CD4-positive, alpha-beta T cell (primary cell): Measurements from ENCODE around the gene MYRIP. TPM values are rescaled to one million over a fixed set of nuclear protein-coding genes. Genes with fewer than 3 reads are reported as not detected.

Source experiments
- ATAC-seq: fragments of 200-7000 bp; cut with Tn5 transposase; one replicate; pipeline ENCODE4 v1.10.0; 2022; ENCODE audit warnings: mild to moderate bottlenecking; ENCODE audit not compliant: poor library complexity
- CTCF ChIA-PET: fragments of 350-600 bp; sonication (Branson Sonifier 250); formaldehyde crosslinking; loops from one replicate; lab custom pipeline; 2021; ENCODE audit warnings: antibody characterized with exemption, inconsistent platforms; lab: Charles Lee
- POLR2A ChIA-PET: fragments of 350-600 bp; sonication (Branson Sonifier 250); formaldehyde crosslinking; loops from one replicate; lab custom pipeline; 2021; ENCODE audit warnings: antibody characterized with exemption, inconsistent platforms; lab: Charles Lee
- DNase-seq, 14 experiments: peaks; one replicate each; pipeline ENCODE4 v3.0.0-alpha.2; 2013 to 2020; ENCODE audit warnings: mixed read lengths in 2 of 14
- H3K27ac ChIP-seq, 2 donors: one replicate each; pipeline versions ENCODE4 v1.5.1 to v1.7.0; 2013; ENCODE audit warnings: low read length in 2 of 2, low read depth in 1 of 2, mild to moderate bottlenecking in 1 of 2
- H3K27me3 ChIP-seq, 2 experiments: 1 replicate in 1 of 2; 2 replicates in 1 of 2; pipeline versions ENCODE4 v1.6.1 to v1.7.0; 2013; ENCODE audit warnings: low read length in 2 of 2, control low read depth in 1 of 2, mild to moderate bottlenecking in 1 of 2, moderate library complexity in 1 of 2; ENCODE audit not compliant: insufficient read depth in 2 of 2, control insufficient read depth in 1 of 2
- H3K36me3 ChIP-seq: one replicate; pipeline ENCODE4 v1.6.1; 2013; ENCODE audit warnings: low read length, control low read depth; ENCODE audit not compliant: insufficient read depth
- H3K4me1 ChIP-seq: one replicate; pipeline ENCODE4 v1.6.1; 2013; ENCODE audit warnings: low read length, control low read depth; ENCODE audit not compliant: insufficient read depth
- H3K4me3 ChIP-seq: one replicate; pipeline ENCODE4 v1.5.1; 2013; ENCODE audit warnings: mild to moderate bottlenecking, low read length, moderate library complexity
- H3K9me3 ChIP-seq, 2 experiments: 1 replicate in 1 of 2; 2 replicates in 1 of 2; pipeline versions ENCODE4 v1.6.1 to v1.7.0; 2013; ENCODE audit warnings: low read length in 2 of 2, mild to moderate bottlenecking in 2 of 2, control low read depth in 1 of 2, moderate library complexity in 1 of 2; ENCODE audit not compliant: control insufficient read depth in 1 of 2, insufficient read depth in 1 of 2
- H3K27ac Mint-ChIP-seq: one replicate; pipeline ENCODE4 v1.8.0; 2020; ENCODE audit warnings: mixed read lengths
- H3K27me3 Mint-ChIP-seq: one replicate; pipeline ENCODE4 v1.8.0; 2021; ENCODE audit warnings: mixed read lengths
- H3K36me3 Mint-ChIP-seq: one replicate; pipeline ENCODE4 v1.8.0; 2021; ENCODE audit warnings: low read depth, mixed read lengths
- H3K4me1 Mint-ChIP-seq: one replicate; pipeline ENCODE4 v1.8.0; 2021; ENCODE audit warnings: low read depth, mixed read lengths
- H3K4me3 Mint-ChIP-seq: one replicate; pipeline ENCODE4 v1.8.0; 2020; ENCODE audit warnings: mild to moderate bottlenecking, mixed read lengths
- H3K9me3 Mint-ChIP-seq: one replicate; pipeline ENCODE4 v1.8.0; 2020; ENCODE audit warnings: mixed read lengths
- intact Hi-C, 2 experiments: fragments of 100-400 bp; cut with DNase I in 1 of 2; cut with micrococcal nuclease in 1 of 2; formaldehyde crosslinking; loops; one replicate each; pipeline versions ENCODE4 v1.15.1 to v1.9.0; 2023 to 2025; cut with DNase I, micrococcal nuclease
- total RNA-seq, 174 experiments: library from RNA in 2 of 174; stranded (reverse) in 2 of 174; gene quantifications; one replicate each; pipeline ENCODE4 v1.2.3 and lab custom pipeline; 2021 to 2026
- TF ChIP-seq, protein P1 (sequence below): fragments of 200-600 bp; IDR thresholded peaks from one replicate; pipeline ENCODE4 v1.8.0; 2022; ENCODE audit warnings: antibody characterized with exemption, mild to moderate bottlenecking

Gene MYRIP
- total RNA-seq, 2 experiments from 2014 or later, result not detected

DNA sequence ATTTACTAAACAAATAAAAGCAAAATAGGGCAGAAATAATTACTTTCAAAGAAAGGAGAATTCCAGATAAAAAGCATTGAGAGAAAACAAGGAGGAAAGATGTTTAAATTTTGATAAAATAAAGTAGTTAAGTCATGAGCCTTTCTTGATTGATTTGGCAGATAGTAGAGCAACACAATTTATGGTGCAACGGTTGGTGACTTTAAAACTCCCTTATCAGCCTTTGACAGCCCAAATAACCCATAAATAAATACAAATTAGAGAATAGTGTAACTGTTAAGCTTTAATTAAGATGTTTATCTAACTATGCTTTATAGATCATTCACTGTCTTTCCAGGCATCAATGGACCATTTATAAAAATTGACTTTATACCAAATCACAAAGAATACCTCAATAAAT, 446.1 kb downstream of the MYRIP start:
- no peaks in the 10 kb centered on the region for H3K27me3 ChIP-seq
- H3K9me3 ChIP-seq, result no peaks in the 10 kb centered on the region
- H3K4me3 Mint-ChIP-seq, result no peak overlapping the region
- H3K27me3 Mint-ChIP-seq, result no peaks in the 10 kb centered on the region
- DNase-seq (no peak), ATAC-seq (no peak)
- no peak overlapping the region for H3K27ac ChIP-seq
- H3K9me3 Mint-ChIP-seq, result no peaks in the 10 kb centered on the region
- H3K4me1 Mint-ChIP-seq, result no peaks in the 10 kb centered on the region
- ChIA-PET POLR2A (no interaction called here), CTCF (no interaction called here)
- TF ChIP-seq, protein P1, sequence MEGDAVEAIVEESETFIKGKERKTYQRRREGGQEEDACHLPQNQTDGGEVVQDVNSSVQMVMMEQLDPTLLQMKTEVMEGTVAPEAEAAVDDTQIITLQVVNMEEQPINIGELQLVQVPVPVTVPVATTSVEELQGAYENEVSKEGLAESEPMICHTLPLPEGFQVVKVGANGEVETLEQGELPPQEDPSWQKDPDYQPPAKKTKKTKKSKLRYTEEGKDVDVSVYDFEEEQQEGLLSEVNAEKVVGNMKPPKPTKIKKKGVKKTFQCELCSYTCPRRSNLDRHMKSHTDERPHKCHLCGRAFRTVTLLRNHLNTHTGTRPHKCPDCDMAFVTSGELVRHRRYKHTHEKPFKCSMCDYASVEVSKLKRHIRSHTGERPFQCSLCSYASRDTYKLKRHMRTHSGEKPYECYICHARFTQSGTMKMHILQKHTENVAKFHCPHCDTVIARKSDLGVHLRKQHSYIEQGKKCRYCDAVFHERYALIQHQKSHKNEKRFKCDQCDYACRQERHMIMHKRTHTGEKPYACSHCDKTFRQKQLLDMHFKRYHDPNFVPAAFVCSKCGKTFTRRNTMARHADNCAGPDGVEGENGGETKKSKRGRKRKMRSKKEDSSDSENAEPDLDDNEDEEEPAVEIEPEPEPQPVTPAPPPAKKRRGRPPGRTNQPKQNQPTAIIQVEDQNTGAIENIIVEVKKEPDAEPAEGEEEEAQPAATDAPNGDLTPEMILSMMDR, result no peak
- H3K36me3 Mint-ChIP-seq, result no peaks in the 10 kb centered on the region
- H3K4me3 ChIP-seq, result no peak overlapping the region
- intact Hi-C loops, result no loop called here
- no peaks in the 10 kb centered on the region for H3K36me3 ChIP-seq
- no peak overlapping the region for H3K27ac Mint-ChIP-seq
- no peaks in the 10 kb centered on the region for H3K4me1 ChIP-seq

DNA sequence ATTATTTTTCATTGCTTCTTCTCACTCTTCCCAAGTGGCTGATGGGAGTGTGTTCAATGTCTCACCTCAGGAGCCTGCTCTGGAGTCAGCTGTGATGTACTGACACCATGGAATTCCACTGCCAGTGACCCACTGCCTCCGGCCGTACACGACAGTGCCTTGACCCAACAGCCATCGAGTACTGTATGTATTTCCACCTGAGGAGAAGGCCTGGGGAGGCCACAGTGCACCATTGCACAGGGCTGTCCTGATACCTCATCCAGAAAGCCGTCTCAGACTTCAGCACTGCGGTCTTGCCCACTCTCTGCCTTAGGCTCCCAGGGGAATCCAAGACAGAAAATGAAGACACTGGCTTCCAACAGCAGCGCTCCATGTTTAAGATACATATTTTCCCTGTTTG, 448.7 kb downstream of the MYRIP start:
- Histone ChIP-seq H3K36me3 (no peaks in the 10 kb centered on the region), H3K4me3 (no peak overlapping the region), H3K27ac (no peak overlapping the region), H3K4me1 (no peaks in the 10 kb centered on the region), H3K9me3 (no peaks in the 10 kb centered on the region), H3K27me3 (no peaks in the 10 kb centered on the region)
- DNase-seq, result no peak
- H3K4me1 Mint-ChIP-seq, result no peaks in the 10 kb centered on the region
- H3K9me3 Mint-ChIP-seq, result no peaks in the 10 kb centered on the region
- no peak overlapping the region for H3K4me3 Mint-ChIP-seq
- ChIA-PET POLR2A (no interaction called here), CTCF (no interaction called here)
- H3K27me3 Mint-ChIP-seq, result no peaks in the 10 kb centered on the region
- no peaks in the 10 kb centered on the region for H3K36me3 Mint-ChIP-seq
- no peak for ATAC-seq
- intact Hi-C loops, result no loop called here
- TF ChIP-seq, protein P1, result no peak
- H3K27ac Mint-ChIP-seq, result no peak overlapping the region

DNA sequence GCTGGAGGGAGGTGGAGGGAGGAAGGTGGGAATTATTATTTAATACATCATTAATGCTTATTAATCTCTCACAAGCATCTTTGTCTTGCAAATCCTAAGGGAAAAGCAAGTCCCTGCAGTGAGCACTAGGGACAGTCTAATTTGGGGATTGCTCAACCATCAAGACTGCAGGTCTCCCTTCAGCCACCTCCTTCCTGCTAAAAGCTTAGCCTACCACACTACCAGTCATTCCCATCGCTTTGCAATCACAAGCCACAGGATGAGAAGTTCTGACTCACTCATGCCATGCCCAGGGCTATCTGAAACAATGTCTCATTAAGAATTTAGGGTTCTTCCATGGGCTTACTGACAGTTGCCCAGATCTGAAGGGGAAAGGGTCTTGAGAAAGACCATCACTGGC, 449.1 kb downstream of the MYRIP start:
- no peaks in the 10 kb centered on the region for H3K27me3 ChIP-seq
- no peak overlapping the region for H3K4me3 Mint-ChIP-seq
- no peaks in the 10 kb centered on the region for H3K36me3 Mint-ChIP-seq
- H3K27ac ChIP-seq, result no peak overlapping the region
- no peaks in the 10 kb centered on the region for H3K9me3 Mint-ChIP-seq
- H3K27me3 Mint-ChIP-seq, result no peaks in the 10 kb centered on the region
- intact Hi-C loops, result no loop called here
- H3K9me3 ChIP-seq, result no peaks in the 10 kb centered on the region
- POLR2A ChIA-PET, result no interaction called here
- H3K4me3 ChIP-seq, result no peak overlapping the region
- no peaks in the 10 kb centered on the region for H3K36me3 ChIP-seq
- TF ChIP-seq, protein P1, result no peak
- no peak for ATAC-seq
- CTCF ChIA-PET, result no interaction called here
- no peaks in the 10 kb centered on the region for H3K4me1 ChIP-seq
- no peak overlapping the region for H3K27ac Mint-ChIP-seq
- DNase-seq, result peak in 2 of 14 experiments; percentile 5 to 18
- no peaks in the 10 kb centered on the region for H3K4me1 Mint-ChIP-seq
